Psoas muscle (tissue), 8 donors: ENCODE data around the gene ZNF311. TPM values are rescaled to one million over a fixed set of nuclear protein-coding genes. Genes with fewer than 3 reads are reported as not detected.

Experiments used
- ATAC-seq, 4 donors: fragments of 200-7000 bp; cut with Tn5 transposase; one replicate each; pipeline ENCODE4 v1.9.1; 2020; ENCODE audit warnings: moderate library complexity in 3 of 4, mild to moderate bottlenecking in 2 of 4
- DNase-seq, 2 donors: peaks; one replicate each; pipeline ENCODE4 v3.0.0-alpha.2; 2020
- H3K27ac ChIP-seq: fragments of 200-600 bp; one replicate; pipeline ENCODE4 v1.8.0; 2022
- H3K27me3 ChIP-seq, 3 donors: fragments of 200-600 bp in 1 of 3; one replicate each; pipeline versions ENCODE4 v1.6.1 to v1.8.0; 2013 to 2022; ENCODE audit warnings: low read length in 2 of 3, mild to moderate bottlenecking in 2 of 3, moderate library complexity in 1 of 3; ENCODE audit not compliant: insufficient read depth in 3 of 3
- H3K36me3 ChIP-seq, 2 donors: fragments of 200-600 bp in 1 of 2; one replicate each; pipeline versions ENCODE4 v1.6.1 to v1.8.0; 2013 to 2022; ENCODE audit warnings: low read depth in 1 of 2, mild to moderate bottlenecking in 1 of 2, moderate library complexity in 1 of 2; ENCODE audit not compliant: insufficient read depth in 1 of 2
- H3K4me1 ChIP-seq: fragments of 200-600 bp; one replicate; pipeline ENCODE4 v1.8.0; 2022
- H3K4me3 ChIP-seq: fragments of 200-600 bp; one replicate; pipeline ENCODE4 v1.8.0; 2022; ENCODE audit warnings: mild to moderate bottlenecking
- H3K9me3 ChIP-seq: fragments of 200-600 bp; one replicate; pipeline ENCODE4 v1.8.0; 2022
- WGBS, 3 donors: extraction: QIAGEN DNeasy Blood & Tissue Kit; methylation state at CpG; one replicate each; pipeline versions ENCODE4 v1.1.6 to v1.1.7; 2013; 5-methylcytosine and 5-hydroxymethylcytosine counted together
- intact Hi-C, 2 donors: fragments of 100-400 bp; cut with DNase I; formaldehyde crosslinking; loops; one replicate each; pipeline versions ENCODE4 v1.11.0 to v1.14.2; 2022
- polyA plus RNA-seq, 3 donors: library from polyadenylated mRNA; stranded (reverse); fragments of 200-250 nt; gene quantifications; one replicate each; pipeline ENCODE4 v1.2.3, GENCODE V29; 2013
- total RNA-seq, 4 donors: library from RNA; stranded (reverse); fragmentation: NEBNext Ultra II Directional in 2 of 4; extraction: Animal tissue kit (Norgen Biotek cat#: 25700) in 2 of 4; gene quantifications; one replicate each; pipeline versions ENCODE4 v1.2.1 to v1.2.4, GENCODE V29; 2021 to 2023
- TF ChIP-seq, protein P1 (sequence below): fragments of 200-600 bp; IDR thresholded peaks from one replicate; pipeline ENCODE4 v1.8.0; 2022; ENCODE audit warnings: antibody characterized with exemption
- donor health status: healthy with polysubstance abuse.
- donor health status: DM: no; HTN: no; CAD: no; lungs with moderate emphysema.
- donor health status: Bipolar disorder and iron deficiency.
- donor health status: healthy.
- donor health status: DM: yes; HTN: yes; CAD: no.
- donor health status: DM: no; HTN: no; CAD: no.
- donor health status: DM: no; HTN: no; CAD: no.
- donor health status: DM: yes; HTN: yes; CAD: no.

Gene ZNF311
- total and polyA plus RNA-seq, 7 donors, result 0.09 to 0.36 (median 0.13) TPM; not detected in 2

DNA sequence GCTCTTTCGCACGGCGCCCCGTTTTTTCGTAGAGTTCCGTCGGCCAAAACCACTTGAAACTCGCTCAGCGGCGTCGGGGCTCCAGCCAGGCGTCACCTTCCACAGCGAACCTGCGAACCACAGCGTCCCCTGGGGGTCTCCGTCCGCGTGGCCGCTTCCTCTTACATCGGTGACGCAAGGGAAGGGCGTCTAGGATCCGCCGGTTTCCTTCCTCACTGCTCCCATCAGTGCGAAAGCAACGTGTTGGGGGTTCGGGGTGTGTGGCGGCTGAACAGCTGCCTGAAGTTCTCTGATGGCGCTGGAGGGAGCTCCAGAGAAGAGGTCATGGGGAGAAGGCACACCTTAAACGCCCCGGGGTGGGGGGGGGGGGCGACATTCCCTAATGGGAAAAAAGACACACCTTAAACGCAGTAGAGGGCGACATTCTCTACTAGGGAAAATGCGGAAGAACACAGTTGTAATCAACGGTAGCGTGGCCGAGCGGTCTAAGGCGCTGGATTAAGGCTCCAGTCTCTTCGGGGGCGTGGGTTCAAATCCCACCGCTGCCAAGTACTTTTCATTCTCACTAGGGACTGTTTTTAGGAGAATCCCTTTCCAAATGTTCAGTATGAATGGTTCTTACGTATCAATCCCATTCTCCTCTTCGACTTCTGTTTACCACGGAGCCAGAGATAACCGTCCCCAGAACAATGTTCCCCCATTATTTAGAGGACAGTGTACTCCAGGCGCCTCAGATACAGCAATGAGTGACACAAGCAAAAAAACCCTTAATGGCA lies 16.4 kb downstream of the ZNF311 start:
- no peaks in the 10 kb centered on the region for H3K9me3 ChIP-seq
- no peaks in the 10 kb centered on the region for H3K4me1 ChIP-seq
- no peak overlapping the region for H3K27ac ChIP-seq
- no peaks in the 10 kb centered on the region for H3K36me3 ChIP-seq
- TF ChIP-seq, protein P1, sequence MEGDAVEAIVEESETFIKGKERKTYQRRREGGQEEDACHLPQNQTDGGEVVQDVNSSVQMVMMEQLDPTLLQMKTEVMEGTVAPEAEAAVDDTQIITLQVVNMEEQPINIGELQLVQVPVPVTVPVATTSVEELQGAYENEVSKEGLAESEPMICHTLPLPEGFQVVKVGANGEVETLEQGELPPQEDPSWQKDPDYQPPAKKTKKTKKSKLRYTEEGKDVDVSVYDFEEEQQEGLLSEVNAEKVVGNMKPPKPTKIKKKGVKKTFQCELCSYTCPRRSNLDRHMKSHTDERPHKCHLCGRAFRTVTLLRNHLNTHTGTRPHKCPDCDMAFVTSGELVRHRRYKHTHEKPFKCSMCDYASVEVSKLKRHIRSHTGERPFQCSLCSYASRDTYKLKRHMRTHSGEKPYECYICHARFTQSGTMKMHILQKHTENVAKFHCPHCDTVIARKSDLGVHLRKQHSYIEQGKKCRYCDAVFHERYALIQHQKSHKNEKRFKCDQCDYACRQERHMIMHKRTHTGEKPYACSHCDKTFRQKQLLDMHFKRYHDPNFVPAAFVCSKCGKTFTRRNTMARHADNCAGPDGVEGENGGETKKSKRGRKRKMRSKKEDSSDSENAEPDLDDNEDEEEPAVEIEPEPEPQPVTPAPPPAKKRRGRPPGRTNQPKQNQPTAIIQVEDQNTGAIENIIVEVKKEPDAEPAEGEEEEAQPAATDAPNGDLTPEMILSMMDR, result no peak
- peak; percentile 43 to 75 for DNase-seq
- ATAC-seq, result no peak
- 9 to 14% (median 13%) methylated on average over 48 of the region's 48 CpGs for WGBS, 3 donors
- peaks cover 0 to 15% (median 3%) of the 10 kb centered on the region in 3 donors for H3K27me3 ChIP-seq
- intact Hi-C loops, result no loop called here
- peak overlapping the region; percentile 21 for H3K4me3 ChIP-seq

DNA sequence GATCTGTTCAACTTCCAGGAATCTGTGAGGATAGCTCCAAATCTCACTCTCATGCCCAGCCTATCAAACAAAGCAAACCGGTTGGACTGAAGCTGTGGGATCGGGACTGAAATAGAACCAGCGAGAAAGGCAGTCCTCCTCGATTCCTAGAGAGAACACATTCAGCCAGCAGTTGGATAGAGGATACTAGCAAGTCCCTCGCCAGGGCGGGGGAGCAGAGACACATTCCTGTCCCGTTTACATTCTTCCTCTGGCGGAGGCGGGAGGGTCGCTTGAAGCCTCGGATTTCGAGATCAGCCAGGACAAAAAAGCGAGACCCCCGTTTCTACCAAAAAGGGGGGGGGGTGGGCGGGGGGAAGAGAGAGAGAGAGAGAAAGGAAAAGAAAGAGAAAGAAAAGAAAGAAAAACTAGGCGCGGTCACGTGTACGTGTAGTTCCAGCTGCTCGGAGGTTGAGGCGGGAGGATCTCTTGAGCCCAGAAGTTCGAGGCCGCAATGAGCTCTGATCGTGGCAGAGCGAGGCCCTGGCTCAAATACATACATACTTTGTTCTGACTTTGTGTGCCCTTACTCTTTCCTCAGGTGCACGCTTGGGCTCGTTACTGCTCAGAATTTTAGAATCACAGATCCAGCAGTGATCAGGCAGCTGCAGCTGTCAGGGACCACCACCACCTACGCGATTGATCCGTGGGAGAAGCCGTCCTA lies 19.5 kb downstream of the ZNF311 start:
- Histone ChIP-seq H3K4me1 (no peaks in the 10 kb centered on the region), H3K27ac (peak overlapping the region; percentile 46), H3K36me3 (no peaks in the 10 kb centered on the region), H3K9me3 (no peaks in the 10 kb centered on the region), H3K4me3 (peak overlapping the region; percentile 65), H3K27me3 (peaks cover 0 to 6% (median 3%) of the 10 kb centered on the region in 3 donors)
- ATAC-seq, result peak; percentile 42 to 63 (median 56)
- 6 to 7% (median 7%) methylated on average over 30 to 31 of the region's 31 CpGs for WGBS, 3 donors
- peak; percentile 75 to 81 for DNase-seq
- intact Hi-C loops, result no loop called here
- TF ChIP-seq, protein P1, result no peak

DNA sequence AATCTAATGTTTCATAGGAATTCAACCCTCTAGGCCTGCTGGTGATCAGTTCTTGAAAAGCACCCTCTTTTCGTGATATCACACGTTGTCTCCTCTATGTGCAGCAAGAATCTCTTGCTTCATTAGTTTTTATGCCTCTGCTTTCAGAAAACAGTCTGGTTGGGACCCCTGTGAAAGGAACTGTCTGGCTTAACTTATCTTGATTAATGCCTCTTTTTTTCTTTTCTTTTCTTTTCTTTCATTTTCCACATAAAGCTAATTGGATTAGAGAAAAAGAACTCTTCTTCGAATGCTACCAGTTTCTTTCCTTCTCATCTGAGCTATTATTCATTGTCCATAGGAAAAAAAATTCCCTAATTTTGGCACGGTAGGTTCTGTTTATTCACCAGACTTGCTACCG lies 21.3 kb downstream of the ZNF311 start:
- WGBS, 3 donors, result 87 to 93% (median 90%) methylated on average over 5 of the region's 5 CpGs
- TF ChIP-seq, protein P1, result no peak

DNA sequence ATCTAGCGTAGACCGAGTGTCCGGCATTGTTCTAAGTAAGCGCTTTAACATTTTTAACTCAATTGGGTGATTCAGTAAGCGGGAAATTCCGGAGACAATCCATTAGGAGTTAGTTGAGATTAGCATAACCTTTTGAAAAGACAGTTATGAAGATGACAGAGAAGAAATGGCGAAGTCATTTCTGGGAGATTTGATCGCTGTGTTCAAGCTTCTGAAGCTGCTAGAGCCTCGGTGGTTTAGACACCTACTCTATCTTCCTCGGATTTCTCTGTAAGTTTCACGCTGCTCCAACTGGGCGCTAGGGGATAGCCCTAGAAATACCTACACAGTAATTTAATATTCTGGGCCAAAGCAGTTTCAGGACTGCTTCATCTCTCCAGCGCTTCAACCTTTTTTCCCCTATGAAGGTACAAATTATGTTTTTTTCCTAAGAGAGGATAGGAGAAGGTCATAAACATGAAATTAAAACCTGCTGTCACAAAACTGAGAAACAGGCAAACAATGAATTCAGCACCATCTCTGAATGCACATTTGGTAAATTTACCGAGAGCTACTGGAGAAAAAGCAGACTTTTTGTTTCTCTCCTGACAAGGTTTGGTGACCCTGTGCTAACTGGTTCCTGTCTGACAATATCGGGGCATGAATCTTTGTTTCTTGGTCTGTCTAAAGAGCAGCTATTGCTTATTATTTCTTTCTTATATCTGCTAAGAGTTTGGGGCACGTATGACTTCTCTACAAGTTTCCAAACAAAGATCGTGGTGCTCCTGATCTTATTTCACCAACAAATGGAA lies 22.4 kb downstream of the ZNF311 start:
- intact Hi-C loops, result loop anchor here in 1 of 2 donors (1.0 to 5.0 kb wide), 2 partner anchors 35 to 86 kb away; no protein-coding TSS in a partner anchor
- Histone ChIP-seq H3K4me1 (no peaks in the 10 kb centered on the region), H3K27me3 (peaks cover 0 to 8% (median 4%) of the 10 kb centered on the region in 3 donors), H3K27ac (peak overlapping the region; percentile 68), H3K36me3 (no peaks in the 10 kb centered on the region), H3K9me3 (no peaks in the 10 kb centered on the region), H3K4me3 (peak overlapping the region; percentile 80)
- WGBS, 3 donors, result 10 to 14% (median 13%) methylated on average over 17 of the region's 17 CpGs
- ATAC-seq, result peak; percentile 49 to 67 (median 64)
- no peak for DNase-seq
- TF ChIP-seq, protein P1, result no peak

More for the DNA sequence above, 21.3 kb downstream of the ZNF311 start:
- no peak overlapping the region for H3K4me3 ChIP-seq
- peaks cover 0 to 6% (median 3%) of the 10 kb centered on the region in 3 donors for H3K27me3 ChIP-seq
- DNase-seq (no peak), ATAC-seq (no peak)
- H3K36me3 ChIP-seq, result no peaks in the 10 kb centered on the region
- no peaks in the 10 kb centered on the region for H3K4me1 ChIP-seq
- H3K27ac ChIP-seq, result no peak overlapping the region
- intact Hi-C loops, result loop anchor here in 1 of 2 donors (5.0 kb wide), 1 partner anchor 33 kb away; no protein-coding TSS in a partner anchor
- H3K9me3 ChIP-seq, result no peaks in the 10 kb centered on the region
